MCF 10A (cell line): Measurements from ENCODE around the gene EXOC6. TPM values are rescaled to one million over a fixed set of nuclear protein-coding genes. Genes with fewer than 3 reads are reported as not detected.

Experiments
- BruUV-seq: library from RNA; stranded (reverse); fragments of 400-500 nt; replicated peaks from 2 replicates; lab custom pipeline; 2021; lab: Mats Ljungman, UMichigan
- CTCF ChIA-PET: fragments of 300-600 bp; sonication (Branson Sonifier 250); formaldehyde crosslinking; extraction: SDS; loops from one replicate; lab custom pipeline; 2021; ENCODE audit warnings: antibody characterized with exemption, inconsistent platforms; lab: Yijun Ruan, JAX
- POLR2A ChIA-PET: fragments of 300-600, 350-650 bp; sonication (Branson Sonifier 250); formaldehyde crosslinking; extraction: SDS; loops from one replicate; lab custom pipeline; 2020; ENCODE audit warnings: antibody characterized with exemption, inconsistent platforms; lab: Yijun Ruan, JAX
- DNase-seq: peaks from one replicate; pipeline ENCODE4 v3.0.0-alpha.2; 2018; ENCODE audit not compliant: unreplicated experiment
- H3K27ac Mint-ChIP-seq: one replicate; pipeline ENCODE4 v1.8.0; 2022; ENCODE audit warnings: mild to moderate bottlenecking, low read depth, mixed read lengths; ENCODE audit not compliant: unreplicated experiment
- H3K27me3 Mint-ChIP-seq: one replicate; pipeline ENCODE4 v1.8.0; 2022; ENCODE audit warnings: mixed read lengths; ENCODE audit not compliant: insufficient read depth, unreplicated experiment
- H3K36me3 Mint-ChIP-seq: one replicate; pipeline ENCODE4 v1.8.0; 2022; ENCODE audit warnings: mild to moderate bottlenecking, moderate library complexity, mixed read lengths; ENCODE audit not compliant: insufficient read depth, unreplicated experiment
- H3K4me1 Mint-ChIP-seq: one replicate; pipeline ENCODE4 v1.8.0; 2022; ENCODE audit warnings: mixed read lengths; ENCODE audit not compliant: insufficient read depth, unreplicated experiment
- H3K4me3 Mint-ChIP-seq: one replicate; pipeline ENCODE4 v1.8.0; 2022; ENCODE audit warnings: mild to moderate bottlenecking, moderate library complexity, mixed read lengths; ENCODE audit not compliant: unreplicated experiment
- H3K9me3 Mint-ChIP-seq: one replicate; pipeline ENCODE4 v1.8.0; 2022; ENCODE audit warnings: mixed read lengths; ENCODE audit not compliant: unreplicated experiment
- intact Hi-C: fragments of 100-400 bp; cut with micrococcal nuclease; formaldehyde crosslinking; loops from 2 replicates; pipeline ENCODE4 v1.14.1; 2022
- total RNA-seq: library from RNA; stranded (reverse); gene quantifications from 2 replicates; pipeline ENCODE4 v1.2.3, GENCODE V29; 2022
- TF ChIP-seq, protein P1 (sequence below): fragments of 200-600 bp; IDR thresholded peaks from one replicate; pipeline ENCODE4 v1.8.0; 2022; ENCODE audit warnings: antibody characterized with exemption, mild to moderate bottlenecking; ENCODE audit not compliant: unreplicated experiment

The EXOC6 gene
- total RNA-seq, 1 experiment from 2014 or later = 6.6 TPM

DNA sequence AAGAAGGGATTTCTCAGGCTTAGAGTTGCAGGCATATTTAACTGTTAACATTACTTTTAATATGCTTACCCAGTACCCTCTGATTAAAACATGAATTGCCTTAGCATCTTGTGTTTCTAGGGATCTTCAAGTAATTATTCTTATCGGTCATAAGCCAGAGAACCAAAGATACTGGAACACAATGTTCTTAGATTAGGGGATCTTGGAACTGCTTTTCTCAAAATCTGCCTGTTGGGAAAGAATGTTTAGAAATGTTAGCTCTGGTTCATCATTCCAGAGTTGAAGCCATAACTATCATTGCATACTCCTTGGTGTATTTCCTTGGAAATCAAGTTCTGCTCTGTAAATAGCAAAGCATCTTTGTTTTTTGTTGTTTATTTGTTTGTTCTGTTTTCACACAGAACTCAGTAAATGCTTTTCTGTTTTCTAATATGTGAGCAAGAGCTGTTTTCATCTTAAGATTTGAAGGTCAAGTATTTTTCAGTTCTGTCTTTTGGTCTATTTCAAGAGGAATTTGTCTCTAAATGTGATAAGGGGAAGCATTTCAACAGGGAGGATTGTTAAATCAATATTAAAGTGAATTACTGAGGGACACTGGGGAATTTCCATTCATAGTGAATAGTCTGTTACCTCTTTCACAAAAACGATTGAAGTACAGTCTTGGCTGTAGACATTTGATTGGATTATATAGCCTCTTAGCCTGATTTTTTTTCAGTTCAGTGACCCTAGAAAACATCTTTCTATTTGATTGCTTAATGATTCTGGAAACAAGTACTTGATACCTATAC is 109.1 kb downstream of the EXOC6 start:
- no peak for DNase-seq
- Mint-ChIP-seq H3K27ac (no peak overlapping the region), H3K4me3 (no peak overlapping the region), H3K36me3 (no peaks in the 10 kb centered on the region), H3K4me1 (no peaks in the 10 kb centered on the region), H3K9me3 (no peaks in the 10 kb centered on the region), H3K27me3 (no peaks in the 10 kb centered on the region)
- POLR2A ChIA-PET = interaction anchor here (0.6 kb wide), 1 partner anchor 63 kb away, joined by 3 read pairs; no protein-coding TSS in a partner anchor
- CTCF ChIA-PET = interaction anchor here (0.6 to 1.2 kb wide), 2 partner anchors 72 to 122 kb away, joined by 3 read pairs; no protein-coding TSS in a partner anchor
- BruUV-seq = no TSS peak
- intact Hi-C loops = no loop called here
- TF ChIP-seq, protein P1, sequence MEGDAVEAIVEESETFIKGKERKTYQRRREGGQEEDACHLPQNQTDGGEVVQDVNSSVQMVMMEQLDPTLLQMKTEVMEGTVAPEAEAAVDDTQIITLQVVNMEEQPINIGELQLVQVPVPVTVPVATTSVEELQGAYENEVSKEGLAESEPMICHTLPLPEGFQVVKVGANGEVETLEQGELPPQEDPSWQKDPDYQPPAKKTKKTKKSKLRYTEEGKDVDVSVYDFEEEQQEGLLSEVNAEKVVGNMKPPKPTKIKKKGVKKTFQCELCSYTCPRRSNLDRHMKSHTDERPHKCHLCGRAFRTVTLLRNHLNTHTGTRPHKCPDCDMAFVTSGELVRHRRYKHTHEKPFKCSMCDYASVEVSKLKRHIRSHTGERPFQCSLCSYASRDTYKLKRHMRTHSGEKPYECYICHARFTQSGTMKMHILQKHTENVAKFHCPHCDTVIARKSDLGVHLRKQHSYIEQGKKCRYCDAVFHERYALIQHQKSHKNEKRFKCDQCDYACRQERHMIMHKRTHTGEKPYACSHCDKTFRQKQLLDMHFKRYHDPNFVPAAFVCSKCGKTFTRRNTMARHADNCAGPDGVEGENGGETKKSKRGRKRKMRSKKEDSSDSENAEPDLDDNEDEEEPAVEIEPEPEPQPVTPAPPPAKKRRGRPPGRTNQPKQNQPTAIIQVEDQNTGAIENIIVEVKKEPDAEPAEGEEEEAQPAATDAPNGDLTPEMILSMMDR = no peak

DNA sequence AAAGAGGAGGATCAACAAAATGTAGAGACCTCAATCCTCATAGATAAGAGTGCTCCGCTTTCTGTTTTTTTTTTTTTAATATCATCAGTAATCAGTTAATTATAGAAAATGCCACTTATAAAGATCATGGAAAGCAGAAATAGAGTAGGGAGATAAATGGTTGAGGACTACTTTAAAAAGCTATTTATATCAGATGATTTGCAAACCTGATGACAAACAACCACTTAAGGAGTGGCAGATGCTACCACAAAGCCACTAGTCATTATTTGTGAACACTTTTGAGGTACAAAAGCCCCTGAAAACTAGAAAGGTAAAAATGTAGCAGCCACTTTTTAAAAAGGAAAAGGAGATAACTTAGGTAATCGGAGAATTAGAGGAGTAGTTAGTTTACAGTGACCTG is 113.3 kb downstream of the EXOC6 start:
- H3K27me3 Mint-ChIP-seq = no peaks in the 10 kb centered on the region
- ChIA-PET CTCF (interaction anchor here (1.8 kb wide), 1 partner anchor 119 kb away, joined by 5 read pairs; no protein-coding TSS in a partner anchor), POLR2A (no interaction called here)
- DNase-seq = no peak
- H3K9me3 Mint-ChIP-seq = no peaks in the 10 kb centered on the region
- TF ChIP-seq, protein P1 = no peak
- H3K4me3 Mint-ChIP-seq = no peak overlapping the region
- BruUV-seq = no TSS peak
- intact Hi-C loops = loop anchor here (10.0 kb wide), 1 partner anchor 77 kb away; no protein-coding TSS in a partner anchor
- H3K27ac Mint-ChIP-seq = no peak overlapping the region
- no peaks in the 10 kb centered on the region for H3K4me1 Mint-ChIP-seq
- H3K36me3 Mint-ChIP-seq = no peaks in the 10 kb centered on the region

DNA sequence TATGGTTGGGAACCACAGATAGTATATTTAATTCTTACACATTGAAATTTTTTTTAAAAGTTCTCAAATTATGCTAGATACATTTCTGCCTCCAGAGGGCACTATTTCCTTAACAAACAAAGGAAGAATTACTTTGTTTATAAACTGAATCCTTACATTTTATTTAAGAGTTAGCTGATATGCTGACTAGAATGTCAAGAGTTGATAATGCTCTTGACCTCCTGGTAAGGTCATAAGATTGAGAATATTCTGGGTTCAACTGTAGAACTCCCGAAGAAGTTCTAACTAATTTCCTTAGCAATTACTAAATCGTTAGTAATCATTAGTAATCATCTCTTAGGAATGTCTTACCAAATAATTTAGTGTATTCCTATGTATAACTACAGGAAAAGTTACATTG is 117.0 kb downstream of the EXOC6 start:
- intact Hi-C loops = loop anchor here (1.0 to 10.0 kb wide), 3 partner anchors 74 to 324 kb away; no protein-coding TSS in a partner anchor
- peak overlapping the region; percentile 9 for H3K27ac Mint-ChIP-seq
- ChIA-PET CTCF (interaction anchor here (0.6 to 2.2 kb wide), 34 partner anchors 8 to 523 kb away, joined by 3 to 13 read pairs (median 4); no protein-coding TSS in a partner anchor), POLR2A (interaction anchor here (0.6 to 1.2 kb wide), 4 partner anchors 35 to 517 kb away, joined by 3 to 4 read pairs (median 3); no protein-coding TSS in a partner anchor)
- DNase-seq = peak; percentile 53
- H3K4me3 Mint-ChIP-seq = no peak overlapping the region
- H3K27me3 Mint-ChIP-seq = no peaks in the 10 kb centered on the region
- H3K4me1 Mint-ChIP-seq = no peaks in the 10 kb centered on the region
- no peaks in the 10 kb centered on the region for H3K36me3 Mint-ChIP-seq
- H3K9me3 Mint-ChIP-seq = no peaks in the 10 kb centered on the region
- TF ChIP-seq, protein P1 = peak; percentile 57
- no TSS peak for BruUV-seq

DNA sequence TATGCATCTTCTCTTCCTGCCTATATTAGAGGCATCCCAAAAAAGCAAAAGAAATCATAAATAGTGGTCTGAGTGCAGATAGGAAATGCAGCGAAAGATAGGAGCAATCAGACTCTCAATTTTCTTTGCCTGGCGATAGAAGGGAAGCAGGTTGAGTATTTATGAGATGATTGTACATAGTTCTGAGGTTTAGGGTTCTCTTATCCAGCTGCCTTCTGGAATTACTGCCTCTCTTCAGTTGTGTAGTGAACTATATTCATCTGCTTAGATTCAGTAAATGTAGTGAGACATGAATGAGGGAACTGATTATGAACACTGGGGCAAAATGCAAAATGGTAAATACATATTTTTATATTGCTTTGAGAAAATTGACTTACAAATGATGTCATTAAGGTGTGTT is 119.3 kb downstream of the EXOC6 start:
- CTCF ChIA-PET = interaction anchor here (0.7 to 1.3 kb wide), 2 partner anchors 385 to 537 kb away, joined by 3 read pairs; no protein-coding TSS in a partner anchor

More for the DNA sequence above, 119.3 kb downstream of the EXOC6 start:
- Mint-ChIP-seq H3K27me3 (no peaks in the 10 kb centered on the region), H3K36me3 (no peaks in the 10 kb centered on the region), H3K27ac (no peak overlapping the region), H3K9me3 (no peaks in the 10 kb centered on the region), H3K4me3 (no peak overlapping the region), H3K4me1 (peaks cover 11% of the 10 kb centered on the region)
- BruUV-seq = no TSS peak
- TF ChIP-seq, protein P1 = no peak
- DNase-seq = no peak
- POLR2A ChIA-PET = no interaction called here
- intact Hi-C loops = loop anchor here (10.0 kb wide), 1 partner anchor 83 kb away; no protein-coding TSS in a partner anchor
